DMS114 treated with DMSO at 0.1 percent for 48 hours (cell line): ENCODE measurements around the gene CLTB.

Source experiments
- DNase-seq: peaks from one replicate; lab custom pipeline; 2025; ENCODE audit not compliant: unreplicated experiment; lab: John Stamatoyannopoulos, UW

The CLTB gene

GRCh38 chr5:176383961-176384360 is 32.4 kb downstream of the CLTB start:
- DNase-seq: no peak

GRCh38 chr5:176383248-176383905 is 33.0 kb downstream of the CLTB start:
- DNase-seq: no peak

- DNase-seq: no peak
Measured at GRCh38 chr5:176382721-176383120, 33.6 kb downstream of the CLTB start.

- DNase-seq: no peak
Measured at GRCh38 chr5:176381979-176382378, 34.4 kb downstream of the CLTB start.

- no peak for DNase-seq
Measured at GRCh38 chr5:176381423-176381822, 34.9 kb downstream of the CLTB start.

- no peak for DNase-seq
Measured at GRCh38 chr5:176379881-176380280, 36.5 kb downstream of the CLTB start.

GRCh38 chr5:176373100-176373818 is 43.1 kb downstream of the CLTB start:
- DNase-seq: no peak

- no peak for DNase-seq
Measured at GRCh38 chr5:176371621-176372539, 44.5 kb downstream of the CLTB start.

GRCh38 chr5:176369934-176370711 is 46.2 kb downstream of the CLTB start:
- DNase-seq: no peak

- DNase-seq: no peak
Measured at GRCh38 chr5:176368726-176369125, 47.6 kb downstream of the CLTB start.

- DNase-seq: no peak
Measured at GRCh38 chr5:176366232-176366894, 50.0 kb downstream of the CLTB start.

- no peak for DNase-seq
Measured at GRCh38 chr5:176365351-176366231, 50.7 kb downstream of the CLTB start, which contains the start of gene ARL10. Gene ARL10 (plus strand): TSS chr5:176365487. CDS start chr5:176365564, 77 bp downstream.

GRCh38 chr5:176364765-176365350 is 51.5 kb downstream of the CLTB start:
- DNase-seq: no peak

GRCh38 chr5:176362233-176362490 is 54.2 kb downstream of the CLTB start:
- no peak for DNase-seq

- peak; percentile 81 for DNase-seq
Measured at GRCh38 chr5:176361437-176362232, 54.7 kb downstream of the CLTB start, which contains the start of gene KIAA1191. Gene KIAA1191 (minus strand): TSS chr5:176361764. CDS start chr5:176359508, 2,256 bp downstream.

GRCh38 chr5:176360894-176361436 is 55.4 kb downstream of the CLTB start:
- DNase-seq: no peak

GRCh38 chr5:176359658-176360057 is 56.7 kb downstream of the CLTB start:
- DNase-seq: no peak

GRCh38 chr5:176356179-176356566 is 60.2 kb downstream of the CLTB start:
- DNase-seq: no peak
